NOMO-1 treated with dmso at 0.1 percent for 144 hours (cell line): Measurements from ENCODE around the gene TRIAP1.

Experiments
- DNase-seq: peaks from one replicate; lab custom pipeline; 2025; ENCODE audit not compliant: unreplicated experiment; lab: John Stamatoyannopoulos, UW

TRIAP1 gene

GRCh38 chr12:120432772-120433525, 13.2 kb downstream of the TRIAP1 start:
- DNase-seq: no peak

DNA sequence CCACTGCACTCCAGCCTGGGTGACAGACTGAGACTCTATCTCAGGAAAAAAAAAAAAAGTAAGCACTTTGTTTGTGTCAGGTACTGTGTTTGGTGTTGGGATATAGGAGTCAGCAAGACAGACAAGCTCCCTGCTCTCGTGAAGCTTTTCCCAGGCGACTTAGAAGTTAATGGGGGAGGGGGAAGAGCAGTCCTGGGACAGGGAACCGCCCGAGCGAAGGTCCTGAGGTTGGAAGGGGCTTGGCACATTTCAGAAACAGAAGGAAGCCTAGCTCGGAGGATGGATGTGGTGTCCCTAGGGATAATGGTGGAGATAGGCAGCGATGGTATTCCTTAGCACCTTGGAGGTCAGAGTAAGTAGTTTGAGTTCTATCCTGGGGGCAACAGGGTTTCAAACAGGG, 16.8 kb downstream of the TRIAP1 start:
- DNase-seq: no peak

DNA sequence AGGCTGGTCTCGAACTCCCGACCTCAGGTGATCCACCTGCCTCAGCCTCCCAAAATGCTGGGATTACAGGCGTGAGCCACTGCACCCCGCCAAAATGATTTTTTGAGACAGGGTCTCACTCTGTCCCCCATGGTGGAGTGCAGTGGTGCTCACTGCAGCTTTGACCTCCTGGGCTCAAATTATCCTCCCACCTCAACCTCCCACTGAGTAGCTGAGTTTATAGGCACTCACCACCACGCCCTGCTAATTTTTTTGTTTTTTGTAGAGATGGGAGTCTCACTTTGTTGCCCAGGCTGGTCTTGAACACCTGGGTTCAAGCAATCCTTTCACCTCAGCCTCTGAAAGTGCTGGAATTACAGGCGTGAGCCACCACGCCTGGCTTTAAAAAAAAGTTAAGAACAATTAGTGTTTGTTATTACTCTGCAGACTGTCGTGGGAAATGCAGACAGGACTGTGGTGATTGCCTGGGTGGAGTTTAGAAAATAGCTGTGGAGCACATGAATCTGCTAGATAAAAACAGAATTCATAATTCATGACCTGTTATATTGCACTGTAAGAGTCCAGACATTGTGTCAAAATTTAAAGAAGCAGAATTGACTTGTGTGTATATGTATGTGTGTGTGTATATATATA, 17.5 kb downstream of the TRIAP1 start:
- DNase-seq: no peak

- no peak for DNase-seq
Measured at GRCh38 chr12:120425797-120426196, 20.4 kb downstream of the TRIAP1 start.

- DNase-seq: no peak
Measured at GRCh38 chr12:120422892-120423456, 23.2 kb downstream of the TRIAP1 start.

GRCh38 chr12:120421701-120422100, 24.5 kb downstream of the TRIAP1 start:
- no peak for DNase-seq

DNA sequence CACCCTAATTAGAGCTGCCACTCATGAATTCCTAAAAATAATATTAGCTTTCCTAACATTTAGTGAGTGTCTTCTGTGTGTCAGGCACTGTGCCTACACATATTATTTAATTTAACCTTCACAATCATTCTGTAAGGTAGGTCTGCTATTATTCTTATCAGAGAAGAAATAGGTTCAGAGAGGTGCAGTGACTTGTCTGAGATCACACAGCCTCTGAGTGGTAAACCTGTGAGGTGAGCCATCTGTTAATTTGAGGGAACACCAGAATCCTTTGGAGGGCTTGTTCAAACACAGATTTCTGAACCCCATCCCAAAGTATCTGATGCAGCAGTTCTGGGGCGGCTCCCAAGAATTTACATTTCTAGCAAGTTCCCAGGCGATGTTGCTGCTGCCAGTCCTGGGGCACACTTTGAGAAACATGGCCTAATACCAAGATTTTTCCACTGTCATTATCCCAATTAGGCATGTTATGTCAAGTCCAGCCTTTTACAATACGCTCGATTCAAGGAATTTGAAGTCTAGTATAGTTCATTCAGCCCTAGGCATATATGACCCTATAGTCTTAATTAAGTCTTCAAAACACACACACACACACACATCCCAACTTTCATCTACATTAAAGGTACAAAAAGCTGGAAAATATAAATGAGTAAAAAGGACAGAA, 28.1 kb downstream of the TRIAP1 start:
- no peak for DNase-seq

- DNase-seq: no peak
Measured at GRCh38 chr12:120416490-120417216, 29.5 kb downstream of the TRIAP1 start.

DNA sequence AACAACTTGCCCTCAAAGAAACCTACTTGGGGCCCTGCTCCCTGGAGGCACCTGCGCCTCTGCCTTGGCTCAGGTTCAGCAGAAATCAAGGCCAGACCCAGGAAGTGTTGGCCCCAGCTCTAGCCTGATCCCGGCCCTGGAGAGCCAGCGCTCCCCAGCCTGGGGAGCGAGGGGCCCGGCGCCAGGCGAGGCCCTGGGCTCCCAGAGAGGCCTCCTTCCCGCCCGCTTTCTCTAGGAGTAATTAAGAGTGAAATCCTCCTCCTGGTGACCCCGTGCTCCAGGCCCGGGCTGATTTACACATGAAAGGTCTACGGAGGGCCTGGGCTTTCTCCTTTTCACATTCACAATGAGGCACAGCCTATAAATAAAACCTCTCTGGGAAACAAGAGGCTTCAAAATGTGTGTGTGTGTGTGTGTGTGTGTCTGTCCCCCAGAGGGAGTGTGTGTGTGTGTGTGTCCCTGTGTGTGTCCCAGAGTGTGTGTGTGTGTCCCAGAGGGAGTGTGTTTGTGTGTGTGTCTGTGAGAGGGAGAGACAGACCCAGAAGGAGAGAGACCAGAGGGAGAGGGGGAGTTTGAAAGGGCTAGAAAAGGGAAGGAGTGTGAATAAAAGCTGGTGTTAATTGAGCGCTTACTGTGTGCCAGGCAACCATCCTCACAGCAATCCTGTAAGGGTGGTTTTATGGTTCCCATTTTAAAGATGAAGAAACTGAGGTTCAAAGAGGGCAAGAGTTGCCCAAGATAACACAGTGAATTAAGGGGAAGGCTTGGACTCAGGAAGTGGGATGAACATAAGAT, 32.1 kb downstream of the TRIAP1 start:
- no peak for DNase-seq

DNA sequence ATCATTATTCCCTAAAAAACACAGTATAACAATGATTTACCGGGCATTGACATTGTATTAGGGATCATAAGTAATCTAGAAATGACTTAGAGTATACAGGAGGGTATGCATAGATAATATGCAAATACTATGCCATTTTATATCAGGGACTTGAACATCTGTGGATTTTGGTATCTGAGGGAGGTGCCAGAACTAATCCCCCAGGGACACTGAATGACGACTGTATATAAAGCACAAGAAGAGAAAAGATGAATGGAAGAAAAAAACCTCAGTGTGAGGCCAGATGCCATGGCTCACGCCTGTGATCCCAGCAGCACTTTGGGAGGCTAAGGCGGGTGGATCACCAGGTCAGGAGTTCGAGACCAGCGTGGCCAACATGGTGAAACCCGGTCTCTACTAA, 33.8 kb downstream of the TRIAP1 start:
- no peak for DNase-seq

DNA sequence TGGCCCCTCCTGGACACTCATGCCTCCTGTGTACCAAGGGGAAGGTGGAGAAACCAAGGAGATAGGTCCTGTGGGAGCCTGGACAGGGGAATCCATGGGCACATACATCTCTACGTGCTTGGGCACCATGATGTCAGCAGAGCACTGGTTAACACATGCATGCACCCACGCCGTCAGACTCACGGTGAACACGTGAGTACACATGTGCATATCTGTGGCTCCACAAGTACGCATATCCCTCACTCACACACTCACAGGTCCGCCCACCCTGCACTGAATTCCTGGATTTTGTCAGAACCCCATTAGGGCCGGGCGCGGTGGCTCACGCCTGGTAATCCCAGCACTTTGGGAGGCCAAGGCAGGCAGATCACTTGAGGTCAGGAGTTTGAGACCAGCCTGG, 37.4 kb downstream of the TRIAP1 start:
- no peak for DNase-seq

- DNase-seq: no peak
Measured at GRCh38 chr12:120406553-120406952, 39.6 kb downstream of the TRIAP1 start.

GRCh38 chr12:120406069-120406468, 40.1 kb downstream of the TRIAP1 start:
- no peak for DNase-seq

DNA sequence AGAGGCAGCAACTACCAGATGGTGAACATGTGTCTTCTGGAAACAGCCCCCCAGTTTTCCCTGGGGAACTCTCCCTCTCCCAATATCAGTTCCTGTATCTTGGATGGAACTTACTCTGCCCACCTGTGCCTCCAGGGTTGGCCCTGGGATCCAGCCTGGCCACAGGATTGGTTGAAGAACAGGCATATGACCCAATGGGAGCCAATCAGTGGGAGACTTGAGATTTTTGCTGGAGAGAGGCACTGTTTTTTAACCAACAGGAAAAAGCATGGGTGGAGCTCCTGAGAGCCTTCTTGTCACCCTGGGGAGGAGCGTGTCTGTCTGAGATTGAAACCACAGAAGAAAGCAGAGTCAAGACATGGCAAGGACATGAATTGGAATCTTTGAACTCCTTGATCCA, 41.9 kb downstream of the TRIAP1 start:
- DNase-seq: no peak

DNA sequence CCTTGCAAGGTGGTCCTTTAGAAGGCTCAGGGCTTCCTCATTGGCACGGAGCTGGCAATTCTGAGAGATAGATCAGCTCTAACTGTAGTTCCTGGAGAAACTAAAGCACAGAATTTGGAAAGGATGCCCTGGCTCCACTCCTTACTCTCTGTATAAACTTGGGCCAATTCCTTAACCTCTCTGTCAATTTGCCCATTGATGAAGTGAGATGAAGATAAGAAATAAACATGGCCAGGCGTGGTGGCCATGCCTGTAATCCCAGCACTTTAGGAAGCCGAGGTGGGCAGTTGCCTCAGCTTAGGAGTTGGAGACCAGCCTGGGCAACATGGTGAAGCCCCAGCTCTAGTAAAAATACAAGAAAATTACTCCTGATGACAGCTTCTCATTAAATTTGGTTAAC, 42.3 kb downstream of the TRIAP1 start:
- DNase-seq: no peak

GRCh38 chr12:120402217-120402616, 44.0 kb downstream of the TRIAP1 start:
- no peak for DNase-seq

DNA sequence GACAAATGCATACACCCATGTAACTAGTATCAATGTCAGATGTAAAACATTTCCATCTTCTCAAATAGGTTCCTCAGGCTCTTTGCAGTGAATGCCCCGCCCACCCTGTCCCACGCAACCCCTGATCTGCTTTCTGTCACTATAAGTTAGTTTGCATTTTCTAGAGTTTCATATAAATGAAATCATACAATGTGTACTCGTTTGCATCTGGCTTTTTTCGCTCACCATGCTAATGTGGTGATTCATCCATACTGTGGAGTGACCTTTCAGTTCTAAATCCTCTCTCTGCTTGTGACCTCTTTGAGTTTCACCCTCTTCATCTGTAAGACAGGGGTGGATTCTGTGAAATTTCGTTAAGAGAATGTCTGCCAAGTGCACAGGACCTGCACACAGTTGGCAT, 46.7 kb downstream of the TRIAP1 start:
- DNase-seq: no peak

GRCh38 chr12:120397824-120398540, 48.2 kb downstream of the TRIAP1 start:
- no peak for DNase-seq

GRCh38 chr12:120394483-120395367, 51.5 kb downstream of the TRIAP1 start:
- DNase-seq: no peak
